Neural cell (in vitro differentiated cells): ENCODE measurements around the gene PAK5. TPM values are rescaled to one million over a fixed set of nuclear protein-coding genes. Genes with fewer than 3 reads are reported as not detected.

Source experiments
- H2AFZ ChIP-seq: fragments of 200-600, 300-800 bp; sonication (generic), shearing (Covaris generic); 2 replicates; pipeline ENCODE4 v1.6.0; 2014; ENCODE audit warnings: low read depth, mild to moderate bottlenecking, antibody characterized with exemption, low read length, moderate library complexity
- H3F3A ChIP-seq: fragments of 200-600 bp; shearing (Covaris generic); 2 replicates; pipeline ENCODE4 v1.6.1; 2016; ENCODE audit warnings: mild to moderate bottlenecking, moderate library complexity, mixed read lengths, antibody characterized with exemption, low read length; ENCODE audit not compliant: insufficient read depth, poor library complexity, severe bottlenecking
- H3K27ac ChIP-seq: fragments of 200-600, 300-800 bp; sonication (generic), shearing (Covaris generic); 2 replicates; pipeline ENCODE4 v1.5.1; 2014; ENCODE audit warnings: mild to moderate bottlenecking, low read length, moderate library complexity
- H3K27me3 ChIP-seq: fragments of 300-800, 200-600 bp; sonication (generic), shearing (Covaris generic); 2 replicates; pipeline ENCODE4 v1.6.0; 2014; ENCODE audit warnings: mild to moderate bottlenecking, low read depth, low read length, moderate library complexity; ENCODE audit not compliant: insufficient read depth
- H3K36me3 ChIP-seq: fragments of 300-800, 200-600 bp; sonication (generic), shearing (Covaris generic); 2 replicates; pipeline ENCODE4 v1.5.1; 2014; ENCODE audit warnings: mild to moderate bottlenecking, antibody characterized with exemption, low read length, moderate library complexity; ENCODE audit not compliant: insufficient read depth
- H3K4me2 ChIP-seq: fragments of 300-800, 200-600 bp; sonication (generic), shearing (Covaris generic); 2 replicates; pipeline ENCODE4 v1.6.0; 2014; ENCODE audit warnings: mild to moderate bottlenecking, low read length
- H3K4me3 ChIP-seq: fragments of 300-800, 200-600 bp; sonication (generic), shearing (Covaris generic); 2 replicates; pipeline ENCODE4 v1.5.1; 2014; ENCODE audit warnings: mild to moderate bottlenecking, low read length, moderate library complexity
- H3K79me2 ChIP-seq: fragments of 200-600 bp; shearing (Covaris generic); replicated peaks from 2 replicates; pipeline ENCODE4 v1.6.0; 2014; ENCODE audit warnings: mild to moderate bottlenecking, low read length, moderate library complexity; ENCODE audit not compliant: insufficient read depth
- H3K9ac ChIP-seq: fragments of 300-800, 200-600 bp; sonication (generic), shearing (Covaris generic); 2 replicates; pipeline ENCODE4 v1.6.1; 2016; ENCODE audit warnings: mild to moderate bottlenecking, low read length, mixed read lengths
- H3K9me2 ChIP-seq: fragments of 200-600 bp; shearing (Covaris generic); 2 replicates; pipeline ENCODE4 v1.6.1; 2016; ENCODE audit warnings: mild to moderate bottlenecking, low read length, mixed read lengths; ENCODE audit not compliant: insufficient read depth
- H3K9me3 ChIP-seq: fragments of 200-600, 300-800 bp; sonication (generic), shearing (Covaris generic); 2 replicates; pipeline ENCODE4 v1.6.1; 2016; ENCODE audit warnings: mild to moderate bottlenecking, mixed run types, low read length, moderate library complexity, mixed read lengths
- H4K20me1 ChIP-seq: fragments of 200-600 bp; shearing (Covaris generic); 2 replicates; pipeline ENCODE4 v1.6.1; 2016; ENCODE audit warnings: mild to moderate bottlenecking, mixed run types; ENCODE audit not compliant: insufficient read depth
- EP300 ChIP-seq: fragments of 450-650 bp; conservative IDR thresholded peaks from 2 replicates; pipeline ENCODE4 v1.6.1; 2014; ENCODE audit warnings: antibody characterized with exemption, mild to moderate bottlenecking, moderate library complexity; ENCODE audit not compliant: poor library complexity, severe bottlenecking
- EZH2 ChIP-seq: fragments of 200-600, 300-800 bp; shearing (Covaris generic), sonication (generic); IDR thresholded peaks from 2 replicates; pipeline ENCODE4 v1.6.1; 2014; ENCODE audit warnings: antibody characterized with exemption, low read length, borderline replicate concordance, mild to moderate bottlenecking; ENCODE audit not compliant: insufficient read depth, poor library complexity, severe bottlenecking
- MXI1 ChIP-seq: fragments of 450-650 bp; conservative IDR thresholded peaks from 2 replicates; pipeline ENCODE4 v1.6.1; 2014; ENCODE audit warnings: antibody characterized with exemption, mild to moderate bottlenecking; ENCODE audit not compliant: poor library complexity, severe bottlenecking
- POLR2AphosphoS5 ChIP-seq: IDR thresholded peaks from 2 replicates; pipeline ENCODE4 v1.6.1; 2012
- RAD21 ChIP-seq: fragments of 450-650 bp; conservative IDR thresholded peaks from 2 replicates; pipeline ENCODE4 v1.6.1; 2014; ENCODE audit warnings: antibody characterized with exemption, mild to moderate bottlenecking, moderate library complexity
- SMC3 ChIP-seq: fragments of 450-650 bp; conservative IDR thresholded peaks from 2 replicates; pipeline ENCODE4 v1.6.1; 2014; ENCODE audit warnings: antibody characterized with exemption, mild to moderate bottlenecking, moderate library complexity; ENCODE audit not compliant: poor library complexity
- TAF1 ChIP-seq: IDR thresholded peaks from 2 replicates; pipeline ENCODE4 v1.6.1; 2012; ENCODE audit warnings: low read depth
- polyA plus RNA-seq: library from polyadenylated mRNA; depleted of rRNA; stranded (reverse); fragments of >200 nt; gene quantifications from 2 replicates; pipeline ENCODE4 v1.2.3, GENCODE V29; 2014
- TF ChIP-seq, protein P1 (sequence below): fragments of 450-650 bp; IDR thresholded peaks from 2 replicates; pipeline ENCODE4 v1.5.1; 2014; ENCODE audit warnings: antibody characterized with exemption, mild to moderate bottlenecking, moderate library complexity; ENCODE audit not compliant: poor library complexity, severe bottlenecking
- TF ChIP-seq, protein P2 (sequence below): IDR thresholded peaks from 2 replicates; pipeline ENCODE4 v1.6.1; 2012; ENCODE audit warnings: borderline replicate concordance

The PAK5 gene
- polyA plus RNA-seq, 1 donor from 2014 or later: 48.3 TPM

DNA sequence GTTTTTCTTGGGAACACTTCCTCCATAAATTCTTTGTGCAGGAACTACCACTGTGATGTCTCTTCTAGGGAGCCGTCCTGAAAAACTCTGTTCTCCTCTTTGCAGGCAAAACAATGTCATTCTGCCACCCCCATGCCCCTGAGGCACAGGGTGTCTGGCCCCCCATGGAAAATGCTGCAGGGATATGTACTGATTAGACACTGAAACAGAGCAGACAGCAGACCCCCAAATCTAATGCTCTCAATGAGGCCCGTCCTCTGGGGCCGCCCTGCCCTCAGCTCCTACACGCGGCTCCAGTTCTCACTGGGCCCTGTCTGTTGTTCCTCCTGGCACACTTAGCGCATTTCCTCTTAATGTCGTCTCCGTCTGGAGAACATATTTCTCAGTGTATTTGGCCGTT is 227.0 kb downstream of the PAK5 start:
- TF ChIP-seq, protein P1, sequence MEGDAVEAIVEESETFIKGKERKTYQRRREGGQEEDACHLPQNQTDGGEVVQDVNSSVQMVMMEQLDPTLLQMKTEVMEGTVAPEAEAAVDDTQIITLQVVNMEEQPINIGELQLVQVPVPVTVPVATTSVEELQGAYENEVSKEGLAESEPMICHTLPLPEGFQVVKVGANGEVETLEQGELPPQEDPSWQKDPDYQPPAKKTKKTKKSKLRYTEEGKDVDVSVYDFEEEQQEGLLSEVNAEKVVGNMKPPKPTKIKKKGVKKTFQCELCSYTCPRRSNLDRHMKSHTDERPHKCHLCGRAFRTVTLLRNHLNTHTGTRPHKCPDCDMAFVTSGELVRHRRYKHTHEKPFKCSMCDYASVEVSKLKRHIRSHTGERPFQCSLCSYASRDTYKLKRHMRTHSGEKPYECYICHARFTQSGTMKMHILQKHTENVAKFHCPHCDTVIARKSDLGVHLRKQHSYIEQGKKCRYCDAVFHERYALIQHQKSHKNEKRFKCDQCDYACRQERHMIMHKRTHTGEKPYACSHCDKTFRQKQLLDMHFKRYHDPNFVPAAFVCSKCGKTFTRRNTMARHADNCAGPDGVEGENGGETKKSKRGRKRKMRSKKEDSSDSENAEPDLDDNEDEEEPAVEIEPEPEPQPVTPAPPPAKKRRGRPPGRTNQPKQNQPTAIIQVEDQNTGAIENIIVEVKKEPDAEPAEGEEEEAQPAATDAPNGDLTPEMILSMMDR: no peak
- no peak for TF ChIP-seq RAD21
- H3F3A ChIP-seq: no peaks in the 10 kb centered on the region
- no peak overlapping the region for H2AFZ ChIP-seq
- H3K27me3 ChIP-seq: no peaks in the 10 kb centered on the region
- no peak overlapping the region for H3K4me3 ChIP-seq
- H3K4me2 ChIP-seq: no peak overlapping the region
- no peaks in the 10 kb centered on the region for H3K79me2 ChIP-seq
- no peaks in the 10 kb centered on the region for H4K20me1 ChIP-seq
- H3K9me2 ChIP-seq: no peaks in the 10 kb centered on the region
- H3K36me3 ChIP-seq: no peaks in the 10 kb centered on the region
- no peak overlapping the region for H3K9ac ChIP-seq
- no peak overlapping the region for H3K27ac ChIP-seq
- H3K9me3 ChIP-seq: peaks cover 3% of the 10 kb centered on the region

DNA sequence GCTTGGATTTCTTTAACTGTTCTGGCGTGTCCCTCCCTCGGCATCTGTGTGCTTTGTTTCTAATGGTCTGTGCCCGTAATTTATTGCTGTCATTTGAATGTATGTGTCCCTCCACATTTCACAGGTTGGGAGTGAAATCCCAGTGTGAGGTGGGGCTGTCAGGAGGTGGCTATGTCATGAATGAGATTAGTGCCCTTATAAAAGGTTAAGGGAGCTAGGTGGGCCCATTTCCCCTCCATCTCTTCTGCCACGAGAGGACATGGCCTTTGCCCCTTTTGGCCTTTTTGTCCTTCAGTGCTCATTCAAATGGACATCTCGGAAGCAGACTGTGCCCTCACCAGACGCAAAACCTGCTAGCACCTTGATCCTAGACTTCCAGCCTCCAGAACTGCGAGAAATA is 228.2 kb downstream of the PAK5 start:
- no peaks in the 10 kb centered on the region for H3K27me3 ChIP-seq
- no peaks in the 10 kb centered on the region for H3K36me3 ChIP-seq
- no peak overlapping the region for H3K4me3 ChIP-seq
- no peak overlapping the region for H3K9ac ChIP-seq
- peaks cover 3% of the 10 kb centered on the region for H3K9me3 ChIP-seq
- no peaks in the 10 kb centered on the region for H3K79me2 ChIP-seq
- H3F3A ChIP-seq: no peaks in the 10 kb centered on the region
- no peaks in the 10 kb centered on the region for H4K20me1 ChIP-seq
- no peak for TF ChIP-seq RAD21
- no peak for TF ChIP-seq EZH2
- no peak for TF ChIP-seq EP300
- no peak for TF ChIP-seq SMC3
- TF ChIP-seq, protein P2, sequence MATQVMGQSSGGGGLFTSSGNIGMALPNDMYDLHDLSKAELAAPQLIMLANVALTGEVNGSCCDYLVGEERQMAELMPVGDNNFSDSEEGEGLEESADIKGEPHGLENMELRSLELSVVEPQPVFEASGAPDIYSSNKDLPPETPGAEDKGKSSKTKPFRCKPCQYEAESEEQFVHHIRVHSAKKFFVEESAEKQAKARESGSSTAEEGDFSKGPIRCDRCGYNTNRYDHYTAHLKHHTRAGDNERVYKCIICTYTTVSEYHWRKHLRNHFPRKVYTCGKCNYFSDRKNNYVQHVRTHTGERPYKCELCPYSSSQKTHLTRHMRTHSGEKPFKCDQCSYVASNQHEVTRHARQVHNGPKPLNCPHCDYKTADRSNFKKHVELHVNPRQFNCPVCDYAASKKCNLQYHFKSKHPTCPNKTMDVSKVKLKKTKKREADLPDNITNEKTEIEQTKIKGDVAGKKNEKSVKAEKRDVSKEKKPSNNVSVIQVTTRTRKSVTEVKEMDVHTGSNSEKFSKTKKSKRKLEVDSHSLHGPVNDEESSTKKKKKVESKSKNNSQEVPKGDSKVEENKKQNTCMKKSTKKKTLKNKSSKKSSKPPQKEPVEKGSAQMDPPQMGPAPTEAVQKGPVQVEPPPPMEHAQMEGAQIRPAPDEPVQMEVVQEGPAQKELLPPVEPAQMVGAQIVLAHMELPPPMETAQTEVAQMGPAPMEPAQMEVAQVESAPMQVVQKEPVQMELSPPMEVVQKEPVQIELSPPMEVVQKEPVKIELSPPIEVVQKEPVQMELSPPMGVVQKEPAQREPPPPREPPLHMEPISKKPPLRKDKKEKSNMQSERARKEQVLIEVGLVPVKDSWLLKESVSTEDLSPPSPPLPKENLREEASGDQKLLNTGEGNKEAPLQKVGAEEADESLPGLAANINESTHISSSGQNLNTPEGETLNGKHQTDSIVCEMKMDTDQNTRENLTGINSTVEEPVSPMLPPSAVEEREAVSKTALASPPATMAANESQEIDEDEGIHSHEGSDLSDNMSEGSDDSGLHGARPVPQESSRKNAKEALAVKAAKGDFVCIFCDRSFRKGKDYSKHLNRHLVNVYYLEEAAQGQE: no peak
- no peak for TF ChIP-seq TAF1
- no peak for TF ChIP-seq MXI1
- TF ChIP-seq POLR2AphosphoS5: no peak
- TF ChIP-seq, protein P1: no peak
- no peak overlapping the region for H2AFZ ChIP-seq
- H3K9me2 ChIP-seq: no peaks in the 10 kb centered on the region
- H3K27ac ChIP-seq: no peak overlapping the region
- no peak overlapping the region for H3K4me2 ChIP-seq
